HepG2 (cell line): ENCODE data around the gene EPC2. TPM values are rescaled to one million over a fixed set of nuclear protein-coding genes. Genes with fewer than 3 reads are reported as not detected.

Experiments
- BHLHE40 ChIP-seq: IDR thresholded peaks from 2 replicates; pipeline ENCODE4 v1.6.1; 2011; ENCODE audit warnings: low read length, improper control_type of control experiment
- CAMTA2 ChIP-seq: sonication (generic); formaldehyde crosslinking; IDR thresholded peaks from 2 replicates; pipeline ENCODE4 v1.4.0; 2020; ENCODE audit warnings: mild to moderate bottlenecking, missing genetic modification reagents, borderline replicate concordance
- CHD2 ChIP-seq: IDR thresholded peaks from 2 replicates; pipeline ENCODE4 v1.6.1; 2011; ENCODE audit warnings: low read depth, low read length, improper control_type of control experiment
- EP300 ChIP-seq, 3 experiments: sonication (generic) in 1 of 3; formaldehyde crosslinking in 1 of 3; IDR thresholded peaks; 2 replicates each; pipeline versions ENCODE4 v1.5.1 to v1.6.1; 2011 to 2020; ENCODE audit warnings: low read depth in 2 of 3, low read length in 2 of 3, borderline replicate concordance in 1 of 3, improper control_type of control experiment in 1 of 3, mild to moderate bottlenecking in 1 of 3, missing genetic modification reagents in 1 of 3, moderate library complexity in 1 of 3
- FOXO1 ChIP-seq: sonication (generic); formaldehyde crosslinking; IDR thresholded peaks from 2 replicates; pipeline ENCODE4 v1.4.0; 2020; ENCODE audit warnings: missing genetic modification reagents
- KLF15 ChIP-seq: sonication (generic); formaldehyde crosslinking; IDR thresholded peaks from 2 replicates; pipeline ENCODE4 v1.8.1; 2023; ENCODE audit warnings: borderline replicate concordance, mild to moderate bottlenecking, inconsistent platforms, missing genetic modification reagents, mixed read lengths
- MAFK ChIP-seq, 2 experiments: IDR thresholded peaks in 1 of 2; conservative IDR thresholded peaks in 1 of 2; 2 replicates each; pipeline ENCODE4 v1.6.1; 2011; ENCODE audit warnings: improper control_type of control experiment in 2 of 2, low read length in 2 of 2
- MYNN ChIP-seq: sonication (generic); formaldehyde crosslinking; IDR thresholded peaks from 2 replicates; pipeline ENCODE4 v1.4.0; 2020; ENCODE audit warnings: mild to moderate bottlenecking, low read depth, missing genetic modification reagents
- NPAS2 ChIP-seq: sonication (generic); formaldehyde crosslinking; IDR thresholded peaks from 2 replicates; pipeline ENCODE4 v1.8.0; 2022; ENCODE audit warnings: mild to moderate bottlenecking, missing genetic modification reagents, borderline replicate concordance
- RAD51 ChIP-seq: fragments of 450-650 bp; IDR thresholded peaks from 2 replicates; pipeline ENCODE4 v1.6.1; 2016; ENCODE audit warnings: borderline replicate concordance
- TEAD3 ChIP-seq: optimal IDR thresholded peaks from 2 replicates; pipeline ENCODE3; 2016; ENCODE audit warnings: borderline replicate concordance
- ZNF367 ChIP-seq: sonication (generic); formaldehyde crosslinking; IDR thresholded peaks from 2 replicates; pipeline ENCODE4 v1.4.0; 2020; ENCODE audit warnings: missing genetic modification reagents, borderline replicate concordance
- ZSCAN22 ChIP-seq: sonication (generic); formaldehyde crosslinking; IDR thresholded peaks from 2 replicates; pipeline ENCODE4 v1.4.0; 2020; ENCODE audit warnings: mild to moderate bottlenecking, missing genetic modification reagents
- polyA plus RNA-seq, 8 experiments: library from polyadenylated mRNA; depleted of rRNA in 3 of 8; stranded (reverse) in 7 of 8; unstranded in 1 of 8; fragments of >200 nt; fragmentation: Illumina TruSeq in 4 of 8; extraction: Trizol in 4 of 8; gene quantifications; 2 replicates each; pipeline versions ENCODE4 v1.2.1 to v1.2.3, GENCODE V29; 2011 to 2016; ENCODE audit warnings: low read depth in 4 of 8, missing spikeins in 1 of 8, mixed read lengths in 1 of 8; ENCODE audit not compliant: insufficient read depth in 1 of 8
- total RNA-seq, 5 experiments: library from RNA; depleted of rRNA; stranded (reverse); fragments of >200 nt; fragmentation: Illumina TruSeq; extraction: Trizol; gene quantifications; 2 replicates each; pipeline ENCODE4 v1.2.3, GENCODE V29; 2016; ENCODE audit warnings: low read depth in 1 of 5
- TF ChIP-seq, protein P1 (sequence below), 2 experiments: sonication (generic) in 1 of 2; formaldehyde crosslinking in 1 of 2; IDR thresholded peaks; 2 replicates each; pipeline versions ENCODE4 v1.5.1 to v1.6.1; 2011 to 2020; ENCODE audit warnings: borderline replicate concordance in 1 of 2, low read depth in 1 of 2, low read length in 1 of 2, mild to moderate bottlenecking in 1 of 2, missing genetic modification reagents in 1 of 2, moderate library complexity in 1 of 2
- TF ChIP-seq, protein P2 (sequence below): sonication (generic); formaldehyde crosslinking; IDR thresholded peaks from 2 replicates; pipeline ENCODE4 v1.4.0; 2020; ENCODE audit warnings: missing genetic modification reagents
- TF ChIP-seq, protein P3 (sequence below): sonication (generic); formaldehyde crosslinking; IDR thresholded peaks from 2 replicates; pipeline ENCODE4 v1.5.0; 2020; ENCODE audit warnings: missing genetic modification reagents
- TF ChIP-seq, protein P4 (sequence below), 2 experiments: sonication (generic) in 1 of 2; formaldehyde crosslinking in 1 of 2; IDR thresholded peaks; 2 replicates each; pipeline versions ENCODE4 v1.4.0 to v1.6.1; 2018 to 2020; ENCODE audit warnings: missing genetic modification reagents in 2 of 2, borderline replicate concordance in 1 of 2, low read depth in 1 of 2, mild to moderate bottlenecking in 1 of 2, missing biosample characterization in 1 of 2

Gene EPC2
- total and polyA plus RNA-seq, 2 of the 13 experiments (the other 11 are each of a cell fraction or from before 2014, with no cell fraction given): 20.5 to 22.0 TPM

DNA sequence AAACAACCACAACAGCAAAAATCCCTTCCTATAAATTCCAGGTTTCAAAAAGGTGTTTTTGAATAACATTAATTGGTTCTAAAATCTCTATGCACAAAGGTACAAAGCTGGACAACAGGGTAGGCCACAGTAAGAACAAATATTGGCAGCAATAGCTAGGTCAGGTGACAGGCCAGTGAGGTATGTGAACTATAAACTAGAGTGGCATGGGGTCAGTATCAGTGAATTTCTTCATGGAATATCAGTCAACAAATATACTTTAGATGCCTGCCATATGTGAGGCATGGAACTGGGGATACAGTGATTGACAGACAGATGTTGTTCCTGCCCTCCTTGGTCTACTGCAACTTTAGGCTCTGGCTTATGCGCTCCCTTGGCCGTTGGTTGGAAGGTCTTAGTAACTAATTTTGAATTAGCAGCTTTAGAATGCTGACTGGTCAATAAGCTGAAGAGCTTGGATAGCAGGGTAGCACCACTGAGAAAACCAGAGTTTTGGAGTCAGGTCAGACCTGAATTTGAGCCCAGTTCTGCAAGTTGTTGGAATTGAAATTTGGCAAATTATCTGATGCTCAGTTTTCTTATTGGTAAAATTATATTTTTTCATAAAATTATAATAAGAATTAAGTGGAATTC is 2.3 kb upstream of the EPC2 start (continued):
- TF ChIP-seq KLF15 (CRISPR knock-in tag) (no peak), ZSCAN22 (CRISPR knock-in tag) (no peak), TEAD3 (peak; percentile 17), MAFK (conservative IDR thresholded peaks at IDR 0.05 in 1 of 2, IDR thresholded peaks at IDR 0.05 in 1 of 2; ENCODE audit: low read length in 2 of 2) (peak; percentile 45 to 69; a peak in 2 of 4 replicates), NPAS2 (CRISPR knock-in tag) (no peak), FOXO1 (CRISPR knock-in tag) (no peak), MYNN (CRISPR knock-in tag) (no peak), CAMTA2 (CRISPR knock-in tag) (no peak), BHLHE40 (peak; percentile 73), ZNF367 (CRISPR knock-in tag) (no peak), RAD51 (0 out of 2 replicates have a peak, but pooled peaks have one; percentile 5), CHD2 (no peak), EP300 (IDR thresholded peaks at IDR 0.05; ENCODE audit: low read depth in 2 of 2, low read length in 2 of 2) (no peak), EP300 (CRISPR knock-in tag; IDR thresholded peaks at IDR 0.05; ENCODE audit: borderline replicate concordance) (no peak)
- TF ChIP-seq, protein P1, sequence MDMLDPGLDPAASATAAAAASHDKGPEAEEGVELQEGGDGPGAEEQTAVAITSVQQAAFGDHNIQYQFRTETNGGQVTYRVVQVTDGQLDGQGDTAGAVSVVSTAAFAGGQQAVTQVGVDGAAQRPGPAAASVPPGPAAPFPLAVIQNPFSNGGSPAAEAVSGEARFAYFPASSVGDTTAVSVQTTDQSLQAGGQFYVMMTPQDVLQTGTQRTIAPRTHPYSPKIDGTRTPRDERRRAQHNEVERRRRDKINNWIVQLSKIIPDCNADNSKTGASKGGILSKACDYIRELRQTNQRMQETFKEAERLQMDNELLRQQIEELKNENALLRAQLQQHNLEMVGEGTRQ (IDR thresholded peaks at IDR 0.05; ENCODE audit: low read depth, low read length): no peak
- TF ChIP-seq, protein P1 (CRISPR knock-in tag; IDR thresholded peaks at IDR 0.05; ENCODE audit: borderline replicate concordance): peak; percentile 24; the same call in 1 of the 2 replicates
- TF ChIP-seq, protein P2, sequence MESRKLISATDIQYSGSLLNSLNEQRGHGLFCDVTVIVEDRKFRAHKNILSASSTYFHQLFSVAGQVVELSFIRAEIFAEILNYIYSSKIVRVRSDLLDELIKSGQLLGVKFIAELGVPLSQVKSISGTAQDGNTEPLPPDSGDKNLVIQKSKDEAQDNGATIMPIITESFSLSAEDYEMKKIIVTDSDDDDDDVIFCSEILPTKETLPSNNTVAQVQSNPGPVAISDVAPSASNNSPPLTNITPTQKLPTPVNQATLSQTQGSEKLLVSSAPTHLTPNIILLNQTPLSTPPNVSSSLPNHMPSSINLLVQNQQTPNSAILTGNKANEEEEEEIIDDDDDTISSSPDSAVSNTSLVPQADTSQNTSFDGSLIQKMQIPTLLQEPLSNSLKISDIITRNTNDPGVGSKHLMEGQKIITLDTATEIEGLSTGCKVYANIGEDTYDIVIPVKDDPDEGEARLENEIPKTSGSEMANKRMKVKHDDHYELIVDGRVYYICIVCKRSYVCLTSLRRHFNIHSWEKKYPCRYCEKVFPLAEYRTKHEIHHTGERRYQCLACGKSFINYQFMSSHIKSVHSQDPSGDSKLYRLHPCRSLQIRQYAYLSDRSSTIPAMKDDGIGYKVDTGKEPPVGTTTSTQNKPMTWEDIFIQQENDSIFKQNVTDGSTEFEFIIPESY (CRISPR knock-in tag): no peak
- TF ChIP-seq, protein P3, sequence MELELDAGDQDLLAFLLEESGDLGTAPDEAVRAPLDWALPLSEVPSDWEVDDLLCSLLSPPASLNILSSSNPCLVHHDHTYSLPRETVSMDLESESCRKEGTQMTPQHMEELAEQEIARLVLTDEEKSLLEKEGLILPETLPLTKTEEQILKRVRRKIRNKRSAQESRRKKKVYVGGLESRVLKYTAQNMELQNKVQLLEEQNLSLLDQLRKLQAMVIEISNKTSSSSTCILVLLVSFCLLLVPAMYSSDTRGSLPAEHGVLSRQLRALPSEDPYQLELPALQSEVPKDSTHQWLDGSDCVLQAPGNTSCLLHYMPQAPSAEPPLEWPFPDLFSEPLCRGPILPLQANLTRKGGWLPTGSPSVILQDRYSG (CRISPR knock-in tag): no peak
- TF ChIP-seq, protein P4, sequence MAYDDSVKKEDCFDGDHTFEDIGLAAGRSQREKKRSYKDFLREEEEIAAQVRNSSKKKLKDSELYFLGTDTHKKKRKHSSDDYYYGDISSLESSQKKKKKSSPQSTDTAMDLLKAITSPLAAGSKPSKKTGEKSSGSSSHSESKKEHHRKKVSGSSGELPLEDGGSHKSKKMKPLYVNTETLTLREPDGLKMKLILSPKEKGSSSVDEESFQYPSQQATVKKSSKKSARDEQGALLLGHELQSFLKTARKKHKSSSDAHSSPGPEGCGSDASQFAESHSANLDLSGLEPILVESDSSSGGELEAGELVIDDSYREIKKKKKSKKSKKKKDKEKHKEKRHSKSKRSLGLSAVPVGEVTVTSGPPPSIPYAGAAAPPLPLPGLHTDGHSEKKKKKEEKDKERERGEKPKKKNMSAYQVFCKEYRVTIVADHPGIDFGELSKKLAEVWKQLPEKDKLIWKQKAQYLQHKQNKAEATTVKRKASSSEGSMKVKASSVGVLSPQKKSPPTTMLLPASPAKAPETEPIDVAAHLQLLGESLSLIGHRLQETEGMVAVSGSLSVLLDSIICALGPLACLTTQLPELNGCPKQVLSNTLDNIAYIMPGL (CRISPR knock-in tag; IDR thresholded peaks at IDR 0.05; ENCODE audit: borderline replicate concordance in 1 of 2, low read depth in 1 of 2): no peak
